ENCODE results near the gene AKAIN1. TPM values are rescaled to one million over a fixed set of nuclear protein-coding genes. Genes with fewer than 3 reads are reported as not detected.

AKAIN1 gene
- total and polyA plus RNA-seq, 2 experiments from 2014 or later: not detected

DNA sequence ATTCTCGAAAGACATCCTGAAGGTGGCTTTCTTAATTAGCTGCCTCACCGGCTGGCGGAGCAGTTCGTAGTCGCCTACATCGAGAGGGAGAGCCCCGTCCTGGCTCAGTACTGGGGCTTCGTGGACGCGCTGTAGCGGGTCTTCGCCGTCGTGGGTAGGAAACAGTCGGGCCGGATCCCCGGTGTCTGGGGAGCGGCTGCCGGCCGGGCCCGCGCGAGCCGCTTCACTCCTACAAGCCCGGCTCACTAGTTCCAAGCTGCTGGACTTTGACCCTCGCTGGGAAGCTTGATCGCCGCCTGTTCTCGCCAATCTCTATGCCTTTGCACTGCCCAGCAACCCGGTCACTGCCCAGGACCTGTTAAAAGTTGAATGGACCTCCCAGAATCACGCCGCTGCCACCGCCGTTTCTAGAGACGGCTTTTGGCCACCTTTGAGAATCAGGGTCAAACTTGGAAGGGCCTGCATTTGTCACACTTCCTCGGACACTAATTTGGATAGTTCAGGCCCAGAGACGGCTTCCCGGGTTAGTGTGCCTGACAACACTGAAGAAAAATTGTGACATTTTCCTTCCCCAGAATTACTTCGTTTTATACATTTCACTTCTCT lies 41.4 kb upstream of the AKAIN1 start:
- H3K79me2 ChIP-seq (replicated peaks; ENCODE audit: insufficient read depth): peaks cover 4% of the 10 kb centered on the region; the same call in 1 of the 2 replicates
- no peaks in the 10 kb centered on the region; the same call in 1 of the 2 replicates for H3F3A ChIP-seq (replicated peaks; ENCODE audit: low read depth)
- peaks cover 2% of the 10 kb centered on the region; the same call in 1 of the 3 replicates for H3K9me3 Mint-ChIP-seq
- peak overlapping the region; percentile 98 for H3K4me2 ChIP-seq
- H3K36me3 Mint-ChIP-seq (ENCODE audit: low read depth): no peaks in the 10 kb centered on the region
- H3K4me3 Mint-ChIP-seq: peak overlapping the region; percentile 97
- H3K4me3 ChIP-seq: peak overlapping the region; percentile 91
- peaks cover 15% of the 10 kb centered on the region for H3K4me1 ChIP-seq (ENCODE audit: insufficient read depth)
- H3K27ac Mint-ChIP-seq: peak overlapping the region; percentile 96
- peaks cover 5% of the 10 kb centered on the region; the same call in 1 of the 2 replicates for H4K20me1 ChIP-seq (replicated peaks; ENCODE audit: insufficient read depth)
- no peaks in the 10 kb centered on the region for H3K9me2 ChIP-seq (ENCODE audit: insufficient read depth)
- DNase-seq (ENCODE audit: low spot score): peak; percentile 38
- peak overlapping the region; percentile 95 for H3K27ac ChIP-seq (ENCODE audit: low read depth)
- H3K4me1 Mint-ChIP-seq: peaks cover 13% of the 10 kb centered on the region; the same call in 2 of the 3 replicates
- peaks cover 3% of the 10 kb centered on the region for H3K27me3 Mint-ChIP-seq (ENCODE audit: insufficient read depth, low read depth, poor library complexity)
- H3K27me3 ChIP-seq (ENCODE audit: insufficient read depth): peaks cover 19% of the 10 kb centered on the region
- peak overlapping the region; percentile 99 for H2AFZ ChIP-seq
- TF ChIP-seq JUNB (IDR thresholded peaks at IDR 0.05; ENCODE audit: unreplicated experiment) (no peak), ETS1 (IDR thresholded peaks at IDR 0.05) (no peak), EZH2phosphoT487 (IDR thresholded peaks at IDR 0.05; ENCODE audit: unreplicated experiment) (no peak), ZNF114 (CRISPR knock-in tag; IDR thresholded peaks at IDR 0.05) (no peak)
- TF ChIP-seq, protein P1, sequence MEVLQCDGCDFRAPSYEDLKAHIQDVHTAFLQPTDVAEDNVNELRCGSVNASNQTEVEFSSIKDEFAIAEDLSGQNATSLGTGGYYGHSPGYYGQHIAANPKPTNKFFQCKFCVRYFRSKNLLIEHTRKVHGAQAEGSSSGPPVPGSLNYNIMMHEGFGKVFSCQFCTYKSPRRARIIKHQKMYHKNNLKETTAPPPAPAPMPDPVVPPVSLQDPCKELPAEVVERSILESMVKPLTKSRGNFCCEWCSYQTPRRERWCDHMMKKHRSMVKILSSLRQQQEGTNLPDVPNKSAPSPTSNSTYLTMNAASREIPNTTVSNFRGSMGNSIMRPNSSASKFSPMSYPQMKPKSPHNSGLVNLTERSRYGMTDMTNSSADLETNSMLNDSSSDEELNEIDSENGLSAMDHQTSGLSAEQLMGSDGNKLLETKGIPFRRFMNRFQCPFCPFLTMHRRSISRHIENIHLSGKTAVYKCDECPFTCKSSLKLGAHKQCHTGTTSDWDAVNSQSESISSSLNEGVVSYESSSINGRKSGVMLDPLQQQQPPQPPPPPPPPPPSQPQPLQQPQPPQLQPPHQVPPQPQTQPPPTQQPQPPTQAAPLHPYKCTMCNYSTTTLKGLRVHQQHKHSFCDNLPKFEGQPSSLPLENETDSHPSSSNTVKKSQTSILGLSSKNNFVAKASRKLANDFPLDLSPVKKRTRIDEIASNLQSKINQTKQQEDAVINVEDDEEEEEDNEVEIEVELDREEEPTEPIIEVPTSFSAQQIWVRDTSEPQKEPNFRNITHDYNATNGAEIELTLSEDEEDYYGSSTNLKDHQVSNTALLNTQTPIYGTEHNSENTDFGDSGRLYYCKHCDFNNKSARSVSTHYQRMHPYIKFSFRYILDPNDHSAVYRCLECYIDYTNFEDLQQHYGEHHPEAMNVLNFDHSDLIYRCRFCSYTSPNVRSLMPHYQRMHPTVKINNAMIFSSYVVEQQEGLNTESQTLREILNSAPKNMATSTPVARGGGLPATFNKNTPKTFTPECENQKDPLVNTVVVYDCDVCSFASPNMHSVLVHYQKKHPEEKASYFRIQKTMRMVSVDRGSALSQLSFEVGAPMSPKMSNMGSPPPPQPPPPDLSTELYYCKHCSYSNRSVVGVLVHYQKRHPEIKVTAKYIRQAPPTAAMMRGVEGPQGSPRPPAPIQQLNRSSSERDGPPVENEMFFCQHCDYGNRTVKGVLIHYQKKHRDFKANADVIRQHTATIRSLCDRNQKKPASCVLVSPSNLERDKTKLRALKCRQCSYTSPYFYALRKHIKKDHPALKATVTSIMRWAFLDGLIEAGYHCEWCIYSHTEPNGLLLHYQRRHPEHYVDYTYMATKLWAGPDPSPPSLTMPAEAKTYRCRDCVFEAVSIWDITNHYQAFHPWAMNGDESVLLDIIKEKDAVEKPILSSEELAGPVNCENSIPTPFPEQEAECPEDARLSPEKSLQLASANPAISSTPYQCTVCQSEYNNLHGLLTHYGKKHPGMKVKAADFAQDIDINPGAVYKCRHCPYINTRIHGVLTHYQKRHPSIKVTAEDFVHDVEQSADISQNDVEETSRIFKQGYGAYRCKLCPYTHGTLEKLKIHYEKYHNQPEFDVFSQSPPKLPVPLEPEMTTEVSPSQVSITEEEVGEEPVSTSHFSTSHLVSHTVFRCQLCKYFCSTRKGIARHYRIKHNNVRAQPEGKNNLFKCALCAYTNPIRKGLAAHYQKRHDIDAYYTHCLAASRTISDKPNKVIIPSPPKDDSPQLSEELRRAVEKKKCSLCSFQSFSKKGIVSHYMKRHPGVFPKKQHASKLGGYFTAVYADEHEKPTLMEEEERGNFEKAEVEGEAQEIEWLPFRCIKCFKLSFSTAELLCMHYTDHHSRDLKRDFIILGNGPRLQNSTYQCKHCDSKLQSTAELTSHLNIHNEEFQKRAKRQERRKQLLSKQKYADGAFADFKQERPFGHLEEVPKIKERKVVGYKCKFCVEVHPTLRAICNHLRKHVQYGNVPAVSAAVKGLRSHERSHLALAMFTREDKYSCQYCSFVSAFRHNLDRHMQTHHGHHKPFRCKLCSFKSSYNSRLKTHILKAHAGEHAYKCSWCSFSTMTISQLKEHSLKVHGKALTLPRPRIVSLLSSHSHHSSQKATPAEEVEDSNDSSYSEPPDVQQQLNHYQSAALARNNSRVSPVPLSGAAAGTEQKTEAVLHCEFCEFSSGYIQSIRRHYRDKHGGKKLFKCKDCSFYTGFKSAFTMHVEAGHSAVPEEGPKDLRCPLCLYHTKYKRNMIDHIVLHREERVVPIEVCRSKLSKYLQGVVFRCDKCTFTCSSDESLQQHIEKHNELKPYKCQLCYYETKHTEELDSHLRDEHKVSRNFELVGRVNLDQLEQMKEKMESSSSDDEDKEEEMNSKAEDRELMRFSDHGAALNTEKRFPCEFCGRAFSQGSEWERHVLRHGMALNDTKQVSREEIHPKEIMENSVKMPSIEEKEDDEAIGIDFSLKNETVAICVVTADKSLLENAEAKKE (CRISPR knock-in tag; IDR thresholded peaks at IDR 0.05): no peak
- peak; percentile 56 for ATAC-seq
- no peaks in the 10 kb centered on the region for H3K36me3 ChIP-seq (ENCODE audit: insufficient read depth)

Data from GM23338 (cell line).